Skeletal muscle tissue (tissue), 4 donors: ENCODE measurements around the gene GCAT. TPM values are rescaled to one million over a fixed set of nuclear protein-coding genes. Genes with fewer than 3 reads are reported as not detected.

ENCODE experiments used
- H3K27ac ChIP-seq: one replicate; pipeline ENCODE4 v1.7.0; 2013; ENCODE audit warnings: mild to moderate bottlenecking, low read depth, low read length, inconsistent platforms
- H3K27me3 ChIP-seq, 3 donors: one replicate each; pipeline ENCODE4 v1.7.0; 2013; ENCODE audit warnings: low read length in 3 of 3; ENCODE audit not compliant: control insufficient read depth in 3 of 3, insufficient read depth in 3 of 3
- H3K36me3 ChIP-seq, 3 donors: one replicate each; pipeline ENCODE4 v1.7.0; 2013; ENCODE audit warnings: low read length in 3 of 3; ENCODE audit not compliant: control insufficient read depth in 3 of 3, insufficient read depth in 3 of 3
- H3K4me1 ChIP-seq, 3 donors: one replicate each; pipeline ENCODE4 v1.7.0; 2013; ENCODE audit warnings: low read length in 3 of 3, mild to moderate bottlenecking in 3 of 3; ENCODE audit not compliant: control insufficient read depth in 3 of 3, insufficient read depth in 3 of 3
- H3K4me3 ChIP-seq, 3 donors: one replicate each; pipeline ENCODE4 v1.7.0; 2013; ENCODE audit warnings: low read length in 3 of 3
- H3K9ac ChIP-seq, 3 donors: one replicate each; pipeline ENCODE4 v1.7.0; 2013; ENCODE audit warnings: low read length in 3 of 3, mild to moderate bottlenecking in 3 of 3, moderate library complexity in 2 of 3, low read depth in 1 of 3
- H3K9me3 ChIP-seq, 3 donors: one replicate each; pipeline ENCODE4 v1.7.0; 2013; ENCODE audit warnings: low read length in 3 of 3; ENCODE audit not compliant: control insufficient read depth in 3 of 3
- total RNA-seq: library from RNA; depleted of rRNA; stranded (reverse); fragments of >200 nt; gene quantifications from one replicate; pipeline ENCODE4 v1.2.3, GENCODE V29; 2014
- donor health status: Osteomylitis.

The GCAT gene
- total RNA-seq, 1 donor from 2014 or later = 9.9 TPM

- Histone ChIP-seq H3K27ac (peak overlapping the region; percentile 86), H3K9ac (peak overlapping the region; percentile 92 to 97 (median 96)), H3K36me3 (no peaks in the 10 kb centered on the region), H3K27me3 (peaks cover 0 to 4% (median 0%) of the 10 kb centered on the region in 3 donors), H3K4me3 (peak overlapping the region; percentile 91 to 99 (median 93)), H3K9me3 (no peaks in the 10 kb centered on the region), H3K4me1 (peaks cover 26 to 38% (median 37%) of the 10 kb centered on the region in 3 donors)
Measured at GRCh38 chr22:37805810-37806277, 1.9 kb upstream of the GCAT start.

GRCh38 chr22:37806409-37807333 lies 1.1 kb upstream of the GCAT start:
- Histone ChIP-seq H3K27me3 (peaks cover 0 to 4% (median 0%) of the 10 kb centered on the region in 3 donors), H3K36me3 (no peaks in the 10 kb centered on the region), H3K4me1 (peaks cover 26 to 38% (median 37%) of the 10 kb centered on the region in 3 donors), H3K27ac (peak overlapping the region; percentile 22), H3K9ac (peak overlapping the region; percentile 92 to 97 (median 96)), H3K4me3 (peak overlapping the region; percentile 91 to 99 (median 93)), H3K9me3 (no peaks in the 10 kb centered on the region)

GRCh38 chr22:37808294-37808657 lies 542 bp downstream of the GCAT start:
- Histone ChIP-seq H3K9ac (peak overlapping the region; percentile 71 to 88 (median 73)), H3K4me3 (peak overlapping the region; percentile 80 to 91 (median 91)), H3K27me3 (peaks cover 0 to 4% (median 0%) of the 10 kb centered on the region in 3 donors), H3K4me1 (peaks cover 15 to 27% (median 24%) of the 10 kb centered on the region in 3 donors), H3K9me3 (no peaks in the 10 kb centered on the region), H3K36me3 (peaks cover 0 to 1% (median 0%) of the 10 kb centered on the region in 3 donors), H3K27ac (peak overlapping the region; percentile 76)

DNA sequence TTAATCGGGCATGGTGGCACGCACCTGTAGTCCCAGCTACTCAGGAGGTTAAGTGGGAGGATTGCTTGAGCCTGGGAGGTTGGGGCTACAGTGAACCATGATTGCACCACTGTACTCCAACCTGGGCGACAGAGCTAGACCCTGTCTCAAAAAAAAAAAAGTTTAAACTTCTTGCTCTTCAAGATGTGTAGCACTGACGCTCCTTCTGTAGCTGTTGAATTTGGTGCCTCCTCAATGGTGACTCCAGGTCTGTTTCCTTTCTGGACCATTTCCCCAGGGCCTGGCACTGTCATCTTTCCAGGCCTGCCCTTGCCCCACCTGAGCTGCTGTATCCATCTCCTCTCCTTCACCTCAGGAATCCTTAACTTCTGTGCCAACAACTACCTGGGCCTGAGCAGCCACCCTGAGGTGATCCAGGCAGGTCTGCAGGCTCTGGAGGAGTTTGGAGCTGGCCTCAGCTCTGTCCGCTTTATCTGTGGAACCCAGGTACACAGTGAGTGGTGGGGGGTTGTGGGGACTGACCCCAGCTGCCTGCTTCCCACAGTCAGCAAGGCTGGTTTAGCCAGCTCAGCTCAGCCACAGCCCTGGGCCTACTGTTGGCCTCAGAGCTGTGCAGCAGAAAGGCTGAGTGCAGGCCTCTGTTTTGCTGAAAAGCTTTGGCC lies 2.1 kb downstream of the GCAT start:
- H3K4me3 ChIP-seq = no peak overlapping the region
- no peaks in the 10 kb centered on the region for H3K9me3 ChIP-seq
- peaks cover 8 to 23% (median 21%) of the 10 kb centered on the region in 3 donors for H3K4me1 ChIP-seq
- H3K36me3 ChIP-seq = peaks cover 2 to 6% (median 3%) of the 10 kb centered on the region in 3 donors
- H3K27ac ChIP-seq = no peak overlapping the region
- H3K27me3 ChIP-seq = no peaks in the 10 kb centered on the region
- H3K9ac ChIP-seq = peak overlapping the region in 1 of 3 donors; percentile 28

GRCh38 chr22:37811867-37812266 lies 4.1 kb downstream of the GCAT start:
- H3K4me1 ChIP-seq = peaks cover 7 to 8% (median 7%) of the 10 kb centered on the region in 3 donors
- H3K36me3 ChIP-seq = peaks cover 6 to 19% (median 7%) of the 10 kb centered on the region in 3 donors
- no peaks in the 10 kb centered on the region for H3K27me3 ChIP-seq
- no peak overlapping the region for H3K9ac ChIP-seq
- H3K27ac ChIP-seq = no peak overlapping the region
- H3K4me3 ChIP-seq = no peak overlapping the region
- H3K9me3 ChIP-seq = no peaks in the 10 kb centered on the region

GRCh38 chr22:37812869-37813678 lies 5.3 kb downstream of the GCAT start:
- Histone ChIP-seq H3K4me1 (peaks cover 11 to 13% (median 12%) of the 10 kb centered on the region in 3 donors), H3K4me3 (no peak overlapping the region), H3K27ac (no peak overlapping the region), H3K9me3 (no peaks in the 10 kb centered on the region), H3K27me3 (no peaks in the 10 kb centered on the region), H3K36me3 (peaks cover 6 to 19% (median 7%) of the 10 kb centered on the region in 3 donors), H3K9ac (no peak overlapping the region)

DNA sequence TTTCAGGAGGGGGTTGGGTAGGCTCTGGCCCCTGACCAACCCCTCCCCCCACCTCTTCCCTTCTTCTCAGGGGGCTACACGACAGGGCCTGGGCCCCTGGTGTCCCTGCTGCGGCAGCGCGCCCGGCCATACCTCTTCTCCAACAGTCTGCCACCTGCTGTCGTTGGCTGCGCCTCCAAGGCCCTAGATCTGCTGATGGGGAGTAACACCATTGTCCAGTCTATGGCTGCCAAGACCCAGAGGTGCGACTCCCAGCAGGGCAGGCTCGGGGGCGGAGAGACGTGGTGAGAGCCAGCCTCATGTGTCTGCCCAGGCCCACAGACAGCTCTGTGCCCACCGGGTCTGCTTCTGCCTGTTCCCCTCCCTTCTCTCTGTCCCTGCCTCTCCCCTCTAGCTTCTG lies 7.9 kb downstream of the GCAT start:
- Histone ChIP-seq H3K4me3 (no peak overlapping the region), H3K36me3 (peaks cover 6 to 19% (median 7%) of the 10 kb centered on the region in 3 donors), H3K27ac (no peak overlapping the region), H3K4me1 (peaks cover 12 to 20% (median 19%) of the 10 kb centered on the region in 3 donors), H3K27me3 (peaks cover 0 to 4% (median 4%) of the 10 kb centered on the region in 3 donors), H3K9me3 (no peaks in the 10 kb centered on the region), H3K9ac (no peak overlapping the region)

DNA sequence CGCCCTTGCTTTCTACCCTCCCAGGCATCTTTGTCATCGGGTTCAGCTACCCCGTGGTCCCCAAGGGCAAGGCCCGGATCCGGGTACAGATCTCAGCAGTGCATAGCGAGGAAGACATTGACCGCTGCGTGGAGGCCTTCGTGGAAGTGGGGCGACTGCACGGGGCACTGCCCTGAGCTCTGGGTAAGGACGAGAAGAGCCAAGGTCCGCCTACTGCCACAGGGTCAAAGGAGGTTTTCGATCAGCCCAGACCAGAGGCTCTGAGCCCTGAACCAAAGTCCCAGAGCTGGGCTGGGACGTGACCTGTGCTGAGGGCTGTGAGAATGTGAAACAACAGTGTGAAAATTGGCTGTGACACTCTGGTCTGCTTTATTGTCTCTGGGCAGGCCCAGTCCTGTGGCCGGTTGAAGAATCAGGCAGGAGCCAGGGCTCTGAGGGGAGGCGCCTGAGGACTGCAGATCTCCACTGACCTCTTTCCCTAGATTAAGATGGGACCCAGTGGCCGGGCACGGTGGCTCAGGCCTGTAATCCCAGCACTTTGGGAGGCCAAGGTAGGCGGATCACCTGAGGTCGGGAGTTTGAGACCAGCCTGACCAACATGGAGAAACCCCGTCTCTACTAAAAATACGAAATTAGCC lies 8.9 kb downstream of the GCAT start:
- Histone ChIP-seq H3K9ac (no peak overlapping the region), H3K9me3 (no peaks in the 10 kb centered on the region), H3K4me3 (no peak overlapping the region), H3K27me3 (peaks cover 0 to 4% (median 4%) of the 10 kb centered on the region in 3 donors), H3K4me1 (peaks cover 12 to 20% (median 19%) of the 10 kb centered on the region in 3 donors), H3K36me3 (peaks cover 6 to 19% (median 7%) of the 10 kb centered on the region in 3 donors), H3K27ac (no peak overlapping the region)
